GM23338 (cell line): Measurements from ENCODE around the gene OTOG. TPM values are rescaled to one million over a fixed set of nuclear protein-coding genes. Genes with fewer than 3 reads are reported as not detected.

ENCODE experiments used
- ATAC-seq: fragments of 200-7000 bp; cut with Tn5 transposase; 3 replicates; pipeline ENCODE4 v1.9.1; 2020
- DNase-seq: peaks from one replicate; pipeline ENCODE4 v3.0.0-alpha.2; 2015; ENCODE audit warnings: low spot score
- H2AFZ ChIP-seq: fragments of 200-600 bp; sonication (generic); 2 replicates; pipeline ENCODE4 v1.8.0; 2016; ENCODE audit warnings: antibody characterized with exemption, mild to moderate bottlenecking, moderate library complexity
- H3F3A ChIP-seq: fragments of 200-600 bp; sonication (generic); replicated peaks from 2 replicates; pipeline ENCODE4 v1.8.0; 2017; ENCODE audit warnings: antibody characterized with exemption, mixed run types, low read depth
- H3K27ac ChIP-seq: fragments of 200-600 bp; sonication (generic); 2 replicates; pipeline ENCODE4 v1.6.1; 2016; ENCODE audit warnings: low read depth
- H3K27me3 ChIP-seq: fragments of 200-600 bp; sonication (generic); 2 replicates; pipeline ENCODE4 v1.8.0; 2016; ENCODE audit warnings: mild to moderate bottlenecking, mixed run types, moderate library complexity; ENCODE audit not compliant: insufficient read depth
- H3K36me3 ChIP-seq: fragments of 200-600 bp; sonication (generic); 2 replicates; pipeline ENCODE4 v1.8.0; 2016; ENCODE audit warnings: mild to moderate bottlenecking; ENCODE audit not compliant: insufficient read depth
- H3K4me1 ChIP-seq: fragments of 200-600 bp; sonication (generic); 2 replicates; pipeline ENCODE4 v1.8.0; 2016; ENCODE audit warnings: mild to moderate bottlenecking, moderate library complexity; ENCODE audit not compliant: insufficient read depth
- H3K4me2 ChIP-seq: fragments of 200-600 bp; sonication (generic); 2 replicates; pipeline ENCODE4 v1.7.1; 2017; ENCODE audit warnings: mixed run types
- H3K4me3 ChIP-seq: fragments of 200-600 bp; sonication (generic); 2 replicates; pipeline ENCODE4 v1.6.1; 2016; ENCODE audit warnings: mixed run types
- H3K79me2 ChIP-seq: fragments of 200-600 bp; sonication (generic); replicated peaks from 2 replicates; pipeline ENCODE4 v1.8.0; 2017; ENCODE audit warnings: mild to moderate bottlenecking; ENCODE audit not compliant: insufficient read depth
- H3K9me2 ChIP-seq: fragments of 200-600 bp; sonication (generic); 2 replicates; pipeline ENCODE4 v1.8.0; 2017; ENCODE audit not compliant: insufficient read depth
- H4K20me1 ChIP-seq: fragments of 200-600 bp; sonication (generic); replicated peaks from 2 replicates; pipeline ENCODE4 v1.8.0; 2017; ENCODE audit warnings: mild to moderate bottlenecking; ENCODE audit not compliant: insufficient read depth
- H3K27ac Mint-ChIP-seq: 2 replicates; pipeline ENCODE4 v1.8.0; 2020; ENCODE audit warnings: inconsistent platforms, mild to moderate bottlenecking, moderate library complexity, mixed read lengths
- H3K27me3 Mint-ChIP-seq: 3 replicates; pipeline ENCODE4 v1.8.0; 2022; ENCODE audit warnings: low read depth, mild to moderate bottlenecking, moderate library complexity, mixed read lengths, inconsistent platforms; ENCODE audit not compliant: insufficient read depth, poor library complexity
- H3K36me3 Mint-ChIP-seq: 3 replicates; pipeline ENCODE4 v1.8.0; 2021; ENCODE audit warnings: low read depth, mild to moderate bottlenecking, inconsistent platforms, moderate library complexity, mixed read lengths
- H3K4me1 Mint-ChIP-seq: 3 replicates; pipeline ENCODE4 v1.8.0; 2020; ENCODE audit warnings: mild to moderate bottlenecking, inconsistent platforms, mixed read lengths
- H3K4me3 Mint-ChIP-seq: 3 replicates; pipeline ENCODE4 v1.8.0; 2021; ENCODE audit warnings: moderate library complexity, mild to moderate bottlenecking, inconsistent platforms, mixed read lengths
- H3K9me3 Mint-ChIP-seq: 3 replicates; pipeline ENCODE4 v1.8.0; 2020; ENCODE audit warnings: moderate library complexity, mild to moderate bottlenecking, inconsistent platforms, mixed read lengths
- CREB1 ChIP-seq: fragments of 250-450 bp; sonication (Bioruptor Pico); IDR thresholded peaks from 2 replicates; pipeline ENCODE4 v1.5.0; 2020; ENCODE audit warnings: low read depth, mild to moderate bottlenecking, moderate library complexity
- CTCF ChIP-seq, 2 experiments: fragments of 200-600 bp in 1 of 2; sonication (generic) in 1 of 2; conservative IDR thresholded peaks; 2 replicates each; pipeline versions ENCODE4 v1.5.1 to v1.6.1; 2016 to 2017; ENCODE audit warnings: antibody characterized with exemption in 2 of 2, low read depth in 2 of 2, mild to moderate bottlenecking in 2 of 2, moderate library complexity in 1 of 2
- EZH2 ChIP-seq: fragments of 200-600 bp; sonication (generic); IDR thresholded peaks from one replicate; pipeline ENCODE4 v1.8.0; 2017; ENCODE audit warnings: antibody characterized with exemption, mild to moderate bottlenecking, low read depth; ENCODE audit not compliant: unreplicated experiment
- EZH2phosphoT487 ChIP-seq: fragments of 200-600 bp; sonication (generic); IDR thresholded peaks from one replicate; pipeline ENCODE4 v1.8.1; 2018; ENCODE audit warnings: antibody characterized with exemption; ENCODE audit not compliant: unreplicated experiment
- JUNB ChIP-seq: IDR thresholded peaks from one replicate; pipeline ENCODE4 v1.6.1; 2016; ENCODE audit warnings: antibody characterized with exemption; ENCODE audit not compliant: unreplicated experiment
- NANOG ChIP-seq: IDR thresholded peaks from 2 replicates; pipeline ENCODE4 v1.6.1; 2016; ENCODE audit warnings: antibody characterized with exemption, borderline replicate concordance
- POLR2AphosphoS5 ChIP-seq: IDR thresholded peaks from 2 replicates; pipeline ENCODE4 v1.6.1; 2016; ENCODE audit warnings: antibody characterized with exemption, low read depth
- STAT1 ChIP-seq: IDR thresholded peaks from one replicate; pipeline ENCODE4 v1.6.1; 2016; ENCODE audit warnings: antibody characterized with exemption; ENCODE audit not compliant: unreplicated experiment
- ZNF114 ChIP-seq: fragments of 250-450 bp; sonication (Bioruptor Pico); IDR thresholded peaks from 2 replicates; pipeline ENCODE4 v1.5.0; 2020; ENCODE audit warnings: mild to moderate bottlenecking, moderate library complexity
- ZNF331 ChIP-seq: fragments of 250-450 bp; sonication (Bioruptor Pico); IDR thresholded peaks from 2 replicates; pipeline ENCODE4 v1.5.0; 2020; ENCODE audit warnings: low read depth, mild to moderate bottlenecking, moderate library complexity
- polyA plus RNA-seq: library from polyadenylated mRNA; unstranded; fragments of >200 nt; fragmentation: Nextera tagmentation; extraction: Ambion mirVana; gene quantifications from 2 replicates; pipeline ENCODE4 v1.2.1, GENCODE V29; 2016
- total RNA-seq: library from RNA; depleted of rRNA; stranded (reverse); fragments of >200 nt; shearing (Covaris generic); gene quantifications from 2 replicates; pipeline ENCODE4 v1.2.3, GENCODE V29; 2014
- TF ChIP-seq, protein P1 (sequence below): IDR thresholded peaks from one replicate; pipeline ENCODE4 v1.6.1; 2018; ENCODE audit warnings: antibody characterized with exemption; ENCODE audit not compliant: unreplicated experiment
- TF ChIP-seq, protein P2 (sequence below): IDR thresholded peaks from 2 replicates; pipeline ENCODE4 v1.6.1; 2016; ENCODE audit warnings: antibody characterized with exemption
- TF ChIP-seq, protein P3 (sequence below): fragments of 250-450 bp; sonication (Bioruptor Pico); IDR thresholded peaks from 2 replicates; pipeline ENCODE4 v1.5.0; 2020; ENCODE audit warnings: mild to moderate bottlenecking, moderate library complexity

OTOG gene
- total and polyA plus RNA-seq, 2 experiments from 2014 or later: 0.40 to 0.52 TPM

GRCh38 chr11:17581732-17582053, 34.6 kb downstream of the OTOG start:
- Histone ChIP-seq H3F3A (no peaks in the 10 kb centered on the region), H3K4me1 (no peaks in the 10 kb centered on the region), H3K27ac (no peak overlapping the region), H4K20me1 (no peaks in the 10 kb centered on the region), H3K4me2 (no peak overlapping the region), H3K36me3 (no peaks in the 10 kb centered on the region), H3K9me2 (no peaks in the 10 kb centered on the region), H2AFZ (no peak overlapping the region), H3K79me2 (no peaks in the 10 kb centered on the region), H3K4me3 (no peak overlapping the region), H3K27me3 (no peaks in the 10 kb centered on the region)
- H3K9me3 Mint-ChIP-seq: no peaks in the 10 kb centered on the region
- no peaks in the 10 kb centered on the region for H3K36me3 Mint-ChIP-seq
- no peak overlapping the region for H3K27ac Mint-ChIP-seq
- no peaks in the 10 kb centered on the region for H3K27me3 Mint-ChIP-seq
- H3K4me1 Mint-ChIP-seq: peaks cover 10% of the 10 kb centered on the region
- ATAC-seq (no peak), DNase-seq (no peak)
- no peak overlapping the region for H3K4me3 Mint-ChIP-seq
- TF ChIP-seq STAT1 (no peak), ZNF331 (CRISPR knock-in tag) (no peak), EZH2 (no peak), CREB1 (CRISPR knock-in tag) (no peak), JUNB (no peak), POLR2AphosphoS5 (no peak), CTCF (conservative IDR thresholded peaks at IDR 0.05; ENCODE audit: low read depth in 2 of 2) (no peak), ZNF114 (CRISPR knock-in tag) (no peak), EZH2phosphoT487 (no peak), NANOG (no peak)
- TF ChIP-seq, protein P1, sequence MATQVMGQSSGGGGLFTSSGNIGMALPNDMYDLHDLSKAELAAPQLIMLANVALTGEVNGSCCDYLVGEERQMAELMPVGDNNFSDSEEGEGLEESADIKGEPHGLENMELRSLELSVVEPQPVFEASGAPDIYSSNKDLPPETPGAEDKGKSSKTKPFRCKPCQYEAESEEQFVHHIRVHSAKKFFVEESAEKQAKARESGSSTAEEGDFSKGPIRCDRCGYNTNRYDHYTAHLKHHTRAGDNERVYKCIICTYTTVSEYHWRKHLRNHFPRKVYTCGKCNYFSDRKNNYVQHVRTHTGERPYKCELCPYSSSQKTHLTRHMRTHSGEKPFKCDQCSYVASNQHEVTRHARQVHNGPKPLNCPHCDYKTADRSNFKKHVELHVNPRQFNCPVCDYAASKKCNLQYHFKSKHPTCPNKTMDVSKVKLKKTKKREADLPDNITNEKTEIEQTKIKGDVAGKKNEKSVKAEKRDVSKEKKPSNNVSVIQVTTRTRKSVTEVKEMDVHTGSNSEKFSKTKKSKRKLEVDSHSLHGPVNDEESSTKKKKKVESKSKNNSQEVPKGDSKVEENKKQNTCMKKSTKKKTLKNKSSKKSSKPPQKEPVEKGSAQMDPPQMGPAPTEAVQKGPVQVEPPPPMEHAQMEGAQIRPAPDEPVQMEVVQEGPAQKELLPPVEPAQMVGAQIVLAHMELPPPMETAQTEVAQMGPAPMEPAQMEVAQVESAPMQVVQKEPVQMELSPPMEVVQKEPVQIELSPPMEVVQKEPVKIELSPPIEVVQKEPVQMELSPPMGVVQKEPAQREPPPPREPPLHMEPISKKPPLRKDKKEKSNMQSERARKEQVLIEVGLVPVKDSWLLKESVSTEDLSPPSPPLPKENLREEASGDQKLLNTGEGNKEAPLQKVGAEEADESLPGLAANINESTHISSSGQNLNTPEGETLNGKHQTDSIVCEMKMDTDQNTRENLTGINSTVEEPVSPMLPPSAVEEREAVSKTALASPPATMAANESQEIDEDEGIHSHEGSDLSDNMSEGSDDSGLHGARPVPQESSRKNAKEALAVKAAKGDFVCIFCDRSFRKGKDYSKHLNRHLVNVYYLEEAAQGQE: no peak
- TF ChIP-seq, protein P2, sequence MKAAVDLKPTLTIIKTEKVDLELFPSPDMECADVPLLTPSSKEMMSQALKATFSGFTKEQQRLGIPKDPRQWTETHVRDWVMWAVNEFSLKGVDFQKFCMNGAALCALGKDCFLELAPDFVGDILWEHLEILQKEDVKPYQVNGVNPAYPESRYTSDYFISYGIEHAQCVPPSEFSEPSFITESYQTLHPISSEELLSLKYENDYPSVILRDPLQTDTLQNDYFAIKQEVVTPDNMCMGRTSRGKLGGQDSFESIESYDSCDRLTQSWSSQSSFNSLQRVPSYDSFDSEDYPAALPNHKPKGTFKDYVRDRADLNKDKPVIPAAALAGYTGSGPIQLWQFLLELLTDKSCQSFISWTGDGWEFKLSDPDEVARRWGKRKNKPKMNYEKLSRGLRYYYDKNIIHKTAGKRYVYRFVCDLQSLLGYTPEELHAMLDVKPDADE: no peak
- TF ChIP-seq, protein P3, sequence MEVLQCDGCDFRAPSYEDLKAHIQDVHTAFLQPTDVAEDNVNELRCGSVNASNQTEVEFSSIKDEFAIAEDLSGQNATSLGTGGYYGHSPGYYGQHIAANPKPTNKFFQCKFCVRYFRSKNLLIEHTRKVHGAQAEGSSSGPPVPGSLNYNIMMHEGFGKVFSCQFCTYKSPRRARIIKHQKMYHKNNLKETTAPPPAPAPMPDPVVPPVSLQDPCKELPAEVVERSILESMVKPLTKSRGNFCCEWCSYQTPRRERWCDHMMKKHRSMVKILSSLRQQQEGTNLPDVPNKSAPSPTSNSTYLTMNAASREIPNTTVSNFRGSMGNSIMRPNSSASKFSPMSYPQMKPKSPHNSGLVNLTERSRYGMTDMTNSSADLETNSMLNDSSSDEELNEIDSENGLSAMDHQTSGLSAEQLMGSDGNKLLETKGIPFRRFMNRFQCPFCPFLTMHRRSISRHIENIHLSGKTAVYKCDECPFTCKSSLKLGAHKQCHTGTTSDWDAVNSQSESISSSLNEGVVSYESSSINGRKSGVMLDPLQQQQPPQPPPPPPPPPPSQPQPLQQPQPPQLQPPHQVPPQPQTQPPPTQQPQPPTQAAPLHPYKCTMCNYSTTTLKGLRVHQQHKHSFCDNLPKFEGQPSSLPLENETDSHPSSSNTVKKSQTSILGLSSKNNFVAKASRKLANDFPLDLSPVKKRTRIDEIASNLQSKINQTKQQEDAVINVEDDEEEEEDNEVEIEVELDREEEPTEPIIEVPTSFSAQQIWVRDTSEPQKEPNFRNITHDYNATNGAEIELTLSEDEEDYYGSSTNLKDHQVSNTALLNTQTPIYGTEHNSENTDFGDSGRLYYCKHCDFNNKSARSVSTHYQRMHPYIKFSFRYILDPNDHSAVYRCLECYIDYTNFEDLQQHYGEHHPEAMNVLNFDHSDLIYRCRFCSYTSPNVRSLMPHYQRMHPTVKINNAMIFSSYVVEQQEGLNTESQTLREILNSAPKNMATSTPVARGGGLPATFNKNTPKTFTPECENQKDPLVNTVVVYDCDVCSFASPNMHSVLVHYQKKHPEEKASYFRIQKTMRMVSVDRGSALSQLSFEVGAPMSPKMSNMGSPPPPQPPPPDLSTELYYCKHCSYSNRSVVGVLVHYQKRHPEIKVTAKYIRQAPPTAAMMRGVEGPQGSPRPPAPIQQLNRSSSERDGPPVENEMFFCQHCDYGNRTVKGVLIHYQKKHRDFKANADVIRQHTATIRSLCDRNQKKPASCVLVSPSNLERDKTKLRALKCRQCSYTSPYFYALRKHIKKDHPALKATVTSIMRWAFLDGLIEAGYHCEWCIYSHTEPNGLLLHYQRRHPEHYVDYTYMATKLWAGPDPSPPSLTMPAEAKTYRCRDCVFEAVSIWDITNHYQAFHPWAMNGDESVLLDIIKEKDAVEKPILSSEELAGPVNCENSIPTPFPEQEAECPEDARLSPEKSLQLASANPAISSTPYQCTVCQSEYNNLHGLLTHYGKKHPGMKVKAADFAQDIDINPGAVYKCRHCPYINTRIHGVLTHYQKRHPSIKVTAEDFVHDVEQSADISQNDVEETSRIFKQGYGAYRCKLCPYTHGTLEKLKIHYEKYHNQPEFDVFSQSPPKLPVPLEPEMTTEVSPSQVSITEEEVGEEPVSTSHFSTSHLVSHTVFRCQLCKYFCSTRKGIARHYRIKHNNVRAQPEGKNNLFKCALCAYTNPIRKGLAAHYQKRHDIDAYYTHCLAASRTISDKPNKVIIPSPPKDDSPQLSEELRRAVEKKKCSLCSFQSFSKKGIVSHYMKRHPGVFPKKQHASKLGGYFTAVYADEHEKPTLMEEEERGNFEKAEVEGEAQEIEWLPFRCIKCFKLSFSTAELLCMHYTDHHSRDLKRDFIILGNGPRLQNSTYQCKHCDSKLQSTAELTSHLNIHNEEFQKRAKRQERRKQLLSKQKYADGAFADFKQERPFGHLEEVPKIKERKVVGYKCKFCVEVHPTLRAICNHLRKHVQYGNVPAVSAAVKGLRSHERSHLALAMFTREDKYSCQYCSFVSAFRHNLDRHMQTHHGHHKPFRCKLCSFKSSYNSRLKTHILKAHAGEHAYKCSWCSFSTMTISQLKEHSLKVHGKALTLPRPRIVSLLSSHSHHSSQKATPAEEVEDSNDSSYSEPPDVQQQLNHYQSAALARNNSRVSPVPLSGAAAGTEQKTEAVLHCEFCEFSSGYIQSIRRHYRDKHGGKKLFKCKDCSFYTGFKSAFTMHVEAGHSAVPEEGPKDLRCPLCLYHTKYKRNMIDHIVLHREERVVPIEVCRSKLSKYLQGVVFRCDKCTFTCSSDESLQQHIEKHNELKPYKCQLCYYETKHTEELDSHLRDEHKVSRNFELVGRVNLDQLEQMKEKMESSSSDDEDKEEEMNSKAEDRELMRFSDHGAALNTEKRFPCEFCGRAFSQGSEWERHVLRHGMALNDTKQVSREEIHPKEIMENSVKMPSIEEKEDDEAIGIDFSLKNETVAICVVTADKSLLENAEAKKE (CRISPR knock-in tag): no peak
